ENCODE measurements around the gene ARID5A. TPM values are rescaled to one million over a fixed set of nuclear protein-coding genes. Genes with fewer than 3 reads are reported as not detected.
A peak's percentile ranks its signal among the peaks of the same experiment; 100 is the strongest.

ARID5A gene
- total and polyA plus RNA-seq, 2 donors (not counting 1 experiment from before 2014, with no cell fraction given): 35.5 to 93.0 TPM

- no peak overlapping the region for H3K4me3 ChIP-seq (ENCODE audit: control extremely low read depth in 1 of 5, extremely low read depth in 1 of 5, insufficient read depth in 1 of 5, low read depth in 2 of 5, low read length in 4 of 5)
- Mint-ChIP-seq H3K9me3 (ENCODE audit: insufficient read depth) (no peaks in the 10 kb centered on the region), H3K27me3 (no peaks in the 10 kb centered on the region), H3K4me3 (peak overlapping the region; percentile 19), H3K27ac (no peak overlapping the region), H3K4me1 (peaks cover 19% of the 10 kb centered on the region)
- no peak overlapping the region for H3K27ac ChIP-seq (ENCODE audit: low read length in 2 of 2)
- H4K20me1 ChIP-seq (ENCODE audit: control insufficient read depth, insufficient read depth, low read length, poor library complexity, severe bottlenecking): no peaks in the 10 kb centered on the region
- H3K9ac ChIP-seq (ENCODE audit: low read length): no peak overlapping the region
- no peak for DNase-seq
- ChIA-PET CTCF (no interaction called here), POLR2A (no interaction called here)
- no peaks in the 10 kb centered on the region for H3K27me3 ChIP-seq (replicated peaks in 1 of 4; ENCODE audit: control extremely low read depth in 1 of 4, control insufficient read depth in 3 of 4, insufficient read depth in 4 of 4, low read length in 3 of 4)
- no peaks in the 10 kb centered on the region for H3K36me3 ChIP-seq (replicated peaks in 1 of 2; ENCODE audit: control extremely low read depth in 1 of 2, control insufficient read depth in 1 of 2, extremely low read depth in 1 of 2, insufficient read depth in 2 of 2, low read length in 1 of 2)
- H3K79me2 ChIP-seq (ENCODE audit: control insufficient read depth, insufficient read depth, low read length): no peaks in the 10 kb centered on the region
- H3K9me3 ChIP-seq (ENCODE audit: control extremely low read depth in 1 of 3, control insufficient read depth in 2 of 3, insufficient read depth in 1 of 3, low read length in 2 of 3): peaks cover 0 to 3% (median 0%) of the 10 kb centered on the region in 3 donors
- H2AFZ ChIP-seq (ENCODE audit: insufficient read depth, low read depth, low read length, poor library complexity, severe bottlenecking): no peak overlapping the region
- TF ChIP-seq EZH2 (IDR thresholded peaks at IDR 0.05; ENCODE audit: borderline replicate concordance, insufficient read depth, low read depth, low read length, poor library complexity, severe bottlenecking): no peak
- no peak for TF ChIP-seq CTCF (IDR thresholded peaks at IDR 0.05)
- WGBS (ENCODE audit: insufficient coverage): 70% methylated on average over 9 of the region's 13 CpGs
- no peak overlapping the region for H3K4me2 ChIP-seq (replicated peaks; ENCODE audit: low read depth, low read length, poor library complexity, severe bottlenecking)
- peak; percentile 25 for ATAC-seq (ENCODE audit: low read depth)
- intact Hi-C loops (cut with micrococcal nuclease): loop anchor here (10.0 kb wide), 1 partner anchor 298 kb away; the partner anchor contains the start of gene STARD7
- peaks cover 15 to 16% of the 10 kb centered on the region in 2 donors for H3K4me1 ChIP-seq (ENCODE audit: control insufficient read depth in 2 of 2, insufficient read depth in 2 of 2, low read length in 2 of 2)
These were observed 33.5 kb upstream of the ARID5A start for GRCh38 chr2:96502891-96503636.

- CTCF ChIA-PET: interaction anchor here (10.6 kb wide), 1 partner anchor 95 kb away, joined by 155 read pairs; no protein-coding TSS in a partner anchor
- TF ChIP-seq CTCF (IDR thresholded peaks at IDR 0.05): no peak
- Histone ChIP-seq H3K4me2 (replicated peaks; ENCODE audit: low read depth, low read length, poor library complexity, severe bottlenecking) (no peak overlapping the region), H3K36me3 (replicated peaks in 1 of 2; ENCODE audit: control extremely low read depth in 1 of 2, control insufficient read depth in 1 of 2, extremely low read depth in 1 of 2, insufficient read depth in 2 of 2, low read length in 1 of 2) (no peaks in the 10 kb centered on the region), H2AFZ (ENCODE audit: insufficient read depth, low read depth, low read length, poor library complexity, severe bottlenecking) (no peak overlapping the region), H3K9me3 (ENCODE audit: control extremely low read depth in 1 of 3, control insufficient read depth in 2 of 3, insufficient read depth in 1 of 3, low read length in 2 of 3) (peaks cover 0 to 3% (median 0%) of the 10 kb centered on the region in 3 donors), H3K27ac (ENCODE audit: low read length in 2 of 2) (no peak overlapping the region), H3K79me2 (ENCODE audit: control insufficient read depth, insufficient read depth, low read length) (no peaks in the 10 kb centered on the region), H4K20me1 (ENCODE audit: control insufficient read depth, insufficient read depth, low read length, poor library complexity, severe bottlenecking) (no peaks in the 10 kb centered on the region), H3K4me1 (ENCODE audit: control insufficient read depth in 2 of 2, insufficient read depth in 2 of 2, low read length in 2 of 2) (peaks cover 22 to 23% of the 10 kb centered on the region in 2 donors), H3K27me3 (replicated peaks in 1 of 4; ENCODE audit: control extremely low read depth in 1 of 4, control insufficient read depth in 3 of 4, insufficient read depth in 4 of 4, low read length in 3 of 4) (peaks cover 0 to 5% (median 0%) of the 10 kb centered on the region in 4 experiments), H3K9ac (ENCODE audit: low read length) (no peak overlapping the region), H3K4me3 (ENCODE audit: control extremely low read depth in 1 of 5, extremely low read depth in 1 of 5, insufficient read depth in 1 of 5, low read depth in 2 of 5, low read length in 4 of 5) (no peak overlapping the region)
- intact Hi-C loops (cut with micrococcal nuclease): loop anchor here (10.0 kb wide), 1 partner anchor 299 kb away; the partner anchor contains the start of gene STARD7
- no peaks in the 10 kb centered on the region for H3K9me3 Mint-ChIP-seq (ENCODE audit: insufficient read depth)
- H3K27ac Mint-ChIP-seq: no peak overlapping the region
- H3K4me3 Mint-ChIP-seq: no peak overlapping the region
- no peaks in the 10 kb centered on the region for H3K27me3 Mint-ChIP-seq
- POLR2A ChIA-PET: no interaction called here
- 91% methylated on average over 9 of the region's 12 CpGs for WGBS (ENCODE audit: insufficient coverage)
- ATAC-seq (ENCODE audit: low read depth) (no peak), DNase-seq (no peak)
- peaks cover 19% of the 10 kb centered on the region for H3K4me1 Mint-ChIP-seq
These were observed 32.8 kb upstream of the ARID5A start for GRCh38 chr2:96503637-96504243.

Data from B cell (primary cell).